PC-3 (cell line): ENCODE data around the gene ZNF682.

Experiments
- EZH2 ChIP-seq: fragments of 300-600 bp; sonication (generic); IDR thresholded peaks from one replicate; pipeline ENCODE4 v1.6.1; 2017; ENCODE audit warnings: antibody characterized with exemption, mild to moderate bottlenecking, low read length; ENCODE audit not compliant: unreplicated experiment
- EZH2phosphoT487 ChIP-seq: fragments of 300-600 bp; sonication (generic); IDR thresholded peaks from 2 replicates; pipeline ENCODE4 v1.6.1; 2018; ENCODE audit warnings: mild to moderate bottlenecking, antibody characterized with exemption, low read length, borderline replicate concordance
- TF ChIP-seq, protein P1 (sequence below): fragments of 300-600 bp; sonication (generic); conservative IDR thresholded peaks from 2 replicates; pipeline ENCODE4 v1.5.1; 2017; ENCODE audit warnings: antibody characterized with exemption, low read depth, mild to moderate bottlenecking, low read length

DNA sequence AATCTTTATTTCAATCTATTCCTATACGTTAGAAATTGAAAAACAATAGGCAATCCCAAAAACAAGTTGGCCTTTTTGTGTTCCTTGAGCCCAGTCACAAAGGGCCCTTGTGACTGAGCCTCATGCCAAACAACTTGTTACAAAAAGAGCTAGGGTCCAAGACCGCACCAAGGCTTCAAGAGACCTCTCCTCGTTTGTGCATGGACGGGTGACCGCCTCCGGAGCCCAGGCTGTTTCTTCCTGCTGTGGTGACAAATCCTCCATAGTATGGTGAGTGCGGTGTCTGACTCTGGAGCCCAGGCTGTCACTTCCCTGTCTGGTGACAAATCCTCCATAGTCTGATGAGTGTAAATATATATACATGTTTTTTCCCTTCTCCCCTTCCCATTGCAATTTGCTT lies 74.9 kb downstream of the ZNF682 start:
- TF ChIP-seq, protein P1, sequence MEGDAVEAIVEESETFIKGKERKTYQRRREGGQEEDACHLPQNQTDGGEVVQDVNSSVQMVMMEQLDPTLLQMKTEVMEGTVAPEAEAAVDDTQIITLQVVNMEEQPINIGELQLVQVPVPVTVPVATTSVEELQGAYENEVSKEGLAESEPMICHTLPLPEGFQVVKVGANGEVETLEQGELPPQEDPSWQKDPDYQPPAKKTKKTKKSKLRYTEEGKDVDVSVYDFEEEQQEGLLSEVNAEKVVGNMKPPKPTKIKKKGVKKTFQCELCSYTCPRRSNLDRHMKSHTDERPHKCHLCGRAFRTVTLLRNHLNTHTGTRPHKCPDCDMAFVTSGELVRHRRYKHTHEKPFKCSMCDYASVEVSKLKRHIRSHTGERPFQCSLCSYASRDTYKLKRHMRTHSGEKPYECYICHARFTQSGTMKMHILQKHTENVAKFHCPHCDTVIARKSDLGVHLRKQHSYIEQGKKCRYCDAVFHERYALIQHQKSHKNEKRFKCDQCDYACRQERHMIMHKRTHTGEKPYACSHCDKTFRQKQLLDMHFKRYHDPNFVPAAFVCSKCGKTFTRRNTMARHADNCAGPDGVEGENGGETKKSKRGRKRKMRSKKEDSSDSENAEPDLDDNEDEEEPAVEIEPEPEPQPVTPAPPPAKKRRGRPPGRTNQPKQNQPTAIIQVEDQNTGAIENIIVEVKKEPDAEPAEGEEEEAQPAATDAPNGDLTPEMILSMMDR: no peak
- no peak for TF ChIP-seq EZH2
- no peak for TF ChIP-seq EZH2phosphoT487
